Subcutaneous adipose tissue (tissue), 4 donors: Measurements from ENCODE around the gene PLA2G3. TPM values are rescaled to one million over a fixed set of nuclear protein-coding genes. Genes with fewer than 3 reads are reported as not detected.

ENCODE experiments used
- CTCF ChIP-seq: fragments of 450-650 bp; IDR thresholded peaks from one replicate; pipeline ENCODE4 v1.5.1; 2016; ENCODE audit warnings: low read depth, mild to moderate bottlenecking, control low read depth, antibody characterized with exemption, moderate library complexity
- total RNA-seq, 4 donors: library from RNA; depleted of rRNA; stranded (reverse); fragments of >200 nt; gene quantifications; one replicate each; pipeline ENCODE4 v1.1.0, GENCODE V29; 2016

Gene PLA2G3
- total RNA-seq, 4 donors from 2014 or later = not detected

DNA sequence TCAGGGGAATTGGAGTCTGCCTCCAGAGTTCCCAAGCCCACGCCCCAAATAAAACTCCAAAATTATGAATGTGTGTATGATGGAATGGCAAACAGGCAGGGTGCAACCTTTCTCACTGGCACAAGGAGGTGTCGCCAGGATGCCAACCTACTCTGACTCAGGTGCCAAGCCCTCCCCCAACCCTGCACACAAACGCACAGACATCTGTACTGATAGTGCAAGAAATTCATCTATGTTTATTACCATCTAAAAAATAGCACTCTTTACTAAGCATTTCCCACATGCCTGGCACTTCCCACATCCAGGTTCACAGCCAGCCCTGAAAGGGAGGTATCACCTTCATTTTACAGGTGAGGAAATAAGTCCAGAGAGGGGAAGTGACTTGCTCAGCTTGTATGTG, 1.2 kb downstream of the PLA2G3 start:
- TF ChIP-seq CTCF = no peak

GRCh38 chr22:31138126-31138525, 2.2 kb downstream of the PLA2G3 start:
- no peak for TF ChIP-seq CTCF

- no peak for TF ChIP-seq CTCF
Measured at GRCh38 chr22:31137721-31138120, 2.6 kb downstream of the PLA2G3 start.

DNA sequence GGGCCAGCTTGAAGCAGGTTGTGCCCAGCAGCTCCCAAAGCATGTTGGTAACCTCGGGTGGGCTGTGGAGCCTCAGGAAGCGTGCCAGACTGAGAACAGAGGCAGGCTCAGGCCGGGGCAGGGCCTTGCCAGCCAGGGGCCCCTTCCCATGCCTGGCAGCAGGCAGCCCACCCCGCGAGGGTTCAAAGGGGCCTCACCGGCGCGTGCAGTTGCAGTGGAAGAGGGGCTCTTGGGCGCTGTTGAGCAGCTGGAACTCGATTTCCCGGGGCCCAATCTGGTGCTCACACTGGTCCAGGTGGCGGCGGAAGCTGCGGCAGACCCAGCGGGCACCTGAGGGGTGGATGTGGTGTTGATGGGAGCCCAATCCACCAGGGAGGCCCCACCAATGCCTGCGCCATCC, 3.6 kb downstream of the PLA2G3 start:
- no peak for TF ChIP-seq CTCF

DNA sequence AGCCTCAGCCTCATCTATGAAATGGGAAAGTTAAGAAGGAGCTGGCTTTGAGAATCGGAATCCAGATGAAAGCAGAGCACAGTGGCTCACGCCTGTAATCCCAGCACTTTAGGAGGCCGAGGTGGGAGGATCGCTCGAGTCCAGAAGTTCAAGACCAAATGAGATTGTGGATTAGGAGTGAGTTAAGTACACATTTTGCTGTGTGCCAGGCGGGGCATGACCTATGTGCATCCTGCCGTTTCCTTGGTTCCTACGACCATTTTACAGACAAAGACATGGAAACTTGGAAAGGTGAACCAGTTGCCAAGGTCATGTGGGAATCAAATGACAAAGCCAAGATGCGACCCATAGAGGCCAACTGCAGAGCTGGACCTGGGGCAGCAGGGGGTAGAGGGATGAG, 4.2 kb downstream of the PLA2G3 start:
- no peak for TF ChIP-seq CTCF

GRCh38 chr22:31135706-31136105, 4.6 kb downstream of the PLA2G3 start:
- TF ChIP-seq CTCF = no peak

DNA sequence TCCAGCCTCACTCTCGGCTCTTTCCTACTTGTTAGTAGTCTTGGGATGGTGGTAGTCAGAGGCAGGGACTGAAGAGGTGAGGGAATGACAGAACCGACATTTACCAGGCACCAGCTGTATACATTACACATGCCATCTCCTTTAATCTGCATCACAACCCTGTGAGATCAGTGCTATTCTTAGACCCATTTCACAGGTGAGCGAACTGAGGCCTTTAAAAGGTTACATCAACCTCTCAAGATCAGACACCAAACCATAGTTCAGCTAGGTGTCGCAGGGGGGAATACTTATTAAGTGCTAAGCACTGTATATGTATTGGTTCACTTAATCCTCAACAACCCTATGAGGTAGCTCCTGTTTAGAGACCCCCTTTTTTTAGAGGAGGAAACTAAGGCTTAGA, 5.6 kb downstream of the PLA2G3 start:
- TF ChIP-seq CTCF = no peak

- no peak for TF ChIP-seq CTCF
Measured at GRCh38 chr22:31133911-31134310, 6.4 kb downstream of the PLA2G3 start.
